ENCODE measurements around the gene MYO15B.
A peak's percentile ranks its signal among the peaks of the same experiment; 100 is the strongest.

MYO15B gene

DNA sequence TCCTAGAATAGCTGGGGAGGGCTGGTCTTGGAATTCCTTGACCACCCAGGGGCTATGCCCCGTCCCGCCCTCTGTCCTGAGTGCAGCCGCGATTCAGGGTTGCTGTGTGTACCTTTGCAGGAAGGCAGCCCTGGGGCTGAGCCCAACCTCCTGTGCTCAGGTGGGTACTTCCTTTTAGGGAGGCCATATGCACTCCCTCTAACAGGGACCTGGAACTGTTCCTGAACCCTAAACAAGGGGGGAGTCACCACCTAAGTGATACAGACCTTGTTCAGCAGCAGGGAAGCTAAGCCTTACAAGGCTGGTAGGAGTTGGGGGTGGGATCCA lies 37.5 kb upstream of the MYO15B start:
- Histone ChIP-seq H3K27me3 (ENCODE audit: control insufficient read depth, insufficient read depth, low read length) (no peaks in the 10 kb centered on the region), H3K4me1 (ENCODE audit: control insufficient read depth, low read depth, low read length) (no peaks in the 10 kb centered on the region), H3K27ac (ENCODE audit: low read length) (no peak overlapping the region), H3K36me3 (ENCODE audit: control insufficient read depth, low read depth, low read length) (no peaks in the 10 kb centered on the region), H3K9me3 (ENCODE audit: control insufficient read depth, low read depth, low read length) (no peaks in the 10 kb centered on the region), H3K4me3 (ENCODE audit: low read length) (peak overlapping the region; percentile 45), H3K9ac (ENCODE audit: low read length) (peak overlapping the region; percentile 26)

DNA sequence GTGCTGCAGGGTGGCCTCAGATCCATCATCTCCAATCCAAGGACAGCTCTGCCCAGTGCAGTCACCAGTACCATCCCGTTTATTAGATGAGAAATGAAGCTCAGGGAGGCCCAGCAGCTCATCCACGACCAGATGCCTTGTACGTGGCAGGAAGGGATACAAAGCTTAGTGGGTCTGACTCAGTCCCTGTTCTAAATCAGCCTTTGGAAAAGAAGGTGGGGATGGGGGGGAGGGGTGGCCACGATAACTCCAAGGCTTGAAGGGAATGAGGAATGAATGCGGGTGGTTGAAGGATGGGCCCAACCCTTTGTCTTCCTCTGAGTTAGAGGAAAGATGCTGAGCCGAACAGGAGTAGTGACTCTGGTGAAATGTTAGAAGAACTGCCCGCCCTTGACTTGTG lies 36.3 kb upstream of the MYO15B start:
- no peaks in the 10 kb centered on the region for H3K9me3 ChIP-seq (ENCODE audit: control insufficient read depth, low read depth, low read length)
- H3K27me3 ChIP-seq (ENCODE audit: control insufficient read depth, insufficient read depth, low read length), result no peaks in the 10 kb centered on the region
- no peak overlapping the region for H3K27ac ChIP-seq (ENCODE audit: low read length)
- no peaks in the 10 kb centered on the region for H3K36me3 ChIP-seq (ENCODE audit: control insufficient read depth, low read depth, low read length)
- H3K4me1 ChIP-seq (ENCODE audit: control insufficient read depth, low read depth, low read length), result no peaks in the 10 kb centered on the region
- no peak overlapping the region for H3K4me3 ChIP-seq (ENCODE audit: low read length)
- H3K9ac ChIP-seq (ENCODE audit: low read length), result no peak overlapping the region

DNA sequence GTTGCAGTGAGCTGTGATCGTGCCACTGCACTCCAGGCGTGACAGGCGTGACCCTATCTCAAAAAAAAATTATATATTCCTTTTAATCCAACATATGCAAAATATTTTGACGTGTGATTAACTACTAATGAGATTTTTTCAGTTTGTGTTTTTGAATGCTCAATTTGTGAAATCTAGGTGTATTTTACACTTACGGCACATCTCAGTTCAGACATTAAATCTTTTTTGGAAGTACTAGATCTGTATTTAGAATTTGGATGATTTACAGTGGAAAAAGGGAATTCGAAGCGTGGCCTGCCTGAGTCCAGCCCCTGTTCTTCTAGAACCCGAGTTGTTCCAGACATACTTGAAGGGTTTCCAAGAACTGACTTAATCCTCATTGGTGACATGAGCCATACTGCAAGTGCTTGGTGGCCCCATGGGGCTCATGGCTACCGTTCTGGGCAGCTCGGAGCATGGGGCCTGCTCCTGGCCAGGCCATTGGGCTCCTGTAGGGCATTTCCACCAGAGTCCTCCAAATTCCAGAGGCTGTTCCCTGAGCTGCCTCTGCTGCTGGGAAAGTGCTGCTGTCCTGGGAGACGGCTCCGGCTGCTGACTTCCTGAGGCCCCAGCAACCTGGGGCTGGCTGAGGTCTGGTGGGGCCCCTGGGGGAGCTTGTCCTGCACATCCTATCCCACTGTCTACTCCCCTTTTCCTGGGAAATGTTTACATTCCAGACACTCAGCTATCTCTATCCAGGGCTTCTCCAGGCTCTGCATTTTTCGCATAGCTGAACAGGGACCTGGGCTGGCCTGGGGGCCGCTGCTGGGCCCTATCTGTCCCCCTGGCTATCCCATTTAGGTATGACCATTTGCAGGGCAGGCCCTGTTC lies 34.9 kb upstream of the MYO15B start:
- no peaks in the 10 kb centered on the region for H3K9me3 ChIP-seq (ENCODE audit: control insufficient read depth, low read depth, low read length)

DNA sequence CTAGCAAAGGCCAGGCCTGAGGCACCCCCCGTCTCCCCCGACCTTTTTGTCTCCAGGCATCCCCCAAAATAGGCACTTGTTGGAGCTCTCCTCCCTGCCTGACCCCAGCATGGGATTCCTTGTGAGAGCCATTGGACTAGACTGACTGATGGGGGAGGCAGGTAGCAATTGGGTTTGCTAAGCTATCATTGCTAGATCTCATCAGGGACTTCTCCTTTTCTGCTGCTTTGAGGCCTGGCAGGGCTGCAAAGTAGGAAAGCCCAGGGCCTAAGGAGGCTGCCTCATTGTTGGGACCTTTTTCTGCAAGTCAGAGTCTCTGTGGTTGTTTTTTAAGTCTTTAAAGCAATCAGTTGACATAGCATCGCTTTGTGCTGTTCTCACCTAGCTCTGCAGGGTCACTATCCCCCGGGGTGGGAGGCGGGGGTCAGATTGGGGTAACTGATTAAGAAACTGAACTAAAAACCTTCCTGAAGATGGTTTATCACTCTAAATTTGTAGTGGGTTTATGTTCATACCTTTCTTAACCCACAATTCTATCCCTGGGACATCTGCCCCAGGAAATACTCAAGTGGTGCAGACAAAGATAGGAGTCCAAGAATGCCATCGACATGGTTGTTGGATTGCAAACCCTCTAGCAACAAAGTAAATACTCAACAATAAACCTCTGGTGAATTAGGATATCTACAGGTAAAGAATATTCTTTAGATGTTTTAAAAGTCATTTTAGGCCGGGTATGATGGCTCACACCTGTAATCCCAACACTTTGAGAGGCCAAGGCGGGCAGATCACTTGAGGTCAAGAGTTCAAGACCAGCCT lies 34.1 kb upstream of the MYO15B start:
- no peaks in the 10 kb centered on the region for H3K36me3 ChIP-seq (ENCODE audit: control insufficient read depth, low read depth, low read length)
- no peak overlapping the region for H3K4me3 ChIP-seq (ENCODE audit: low read length)
- no peaks in the 10 kb centered on the region for H3K27me3 ChIP-seq (ENCODE audit: control insufficient read depth, insufficient read depth, low read length)
- H3K9ac ChIP-seq (ENCODE audit: low read length), result no peak overlapping the region
- no peak overlapping the region for H3K27ac ChIP-seq (ENCODE audit: low read length)
- no peaks in the 10 kb centered on the region for H3K9me3 ChIP-seq (ENCODE audit: control insufficient read depth, low read depth, low read length)
- H3K4me1 ChIP-seq (ENCODE audit: control insufficient read depth, low read depth, low read length), result peaks cover 8% of the 10 kb centered on the region

More for the DNA sequence above, 34.9 kb upstream of the MYO15B start:
- H3K4me3 ChIP-seq (ENCODE audit: low read length), result no peak overlapping the region
- no peaks in the 10 kb centered on the region for H3K36me3 ChIP-seq (ENCODE audit: control insufficient read depth, low read depth, low read length)
- H3K27me3 ChIP-seq (ENCODE audit: control insufficient read depth, insufficient read depth, low read length), result no peaks in the 10 kb centered on the region
- peaks cover 7% of the 10 kb centered on the region for H3K4me1 ChIP-seq (ENCODE audit: control insufficient read depth, low read depth, low read length)
- H3K9ac ChIP-seq (ENCODE audit: low read length), result no peak overlapping the region
- H3K27ac ChIP-seq (ENCODE audit: low read length), result no peak overlapping the region

DNA sequence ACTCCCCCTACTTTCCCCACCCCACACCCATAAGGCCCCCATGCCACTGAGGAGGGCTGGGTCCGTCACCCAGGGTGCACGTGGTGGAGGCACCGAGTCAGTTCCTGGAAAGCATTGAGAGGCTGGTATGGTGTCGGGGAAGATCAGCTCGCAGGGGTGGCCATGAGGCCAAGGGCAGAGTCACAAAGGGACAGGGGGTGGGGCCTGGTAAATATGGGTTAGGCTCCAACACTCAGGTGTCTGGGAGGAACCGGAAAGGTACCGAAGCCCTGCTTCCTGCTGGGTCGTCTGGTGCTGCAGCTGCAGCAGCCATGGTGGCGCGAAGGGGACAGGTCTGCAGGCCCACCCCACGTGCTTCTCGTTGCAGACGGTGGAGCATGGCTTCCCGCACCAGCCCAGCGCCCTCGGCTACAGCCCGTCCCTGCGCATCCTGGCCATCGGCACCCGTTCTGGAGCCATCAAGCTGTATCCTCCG lies 31.9 kb upstream of the MYO15B start:
- Histone ChIP-seq H3K9me3 (ENCODE audit: control insufficient read depth, low read depth, low read length) (no peaks in the 10 kb centered on the region), H3K27ac (ENCODE audit: low read length) (no peak overlapping the region), H3K36me3 (ENCODE audit: control insufficient read depth, low read depth, low read length) (no peaks in the 10 kb centered on the region), H3K27me3 (ENCODE audit: control insufficient read depth, insufficient read depth, low read length) (no peaks in the 10 kb centered on the region), H3K4me1 (ENCODE audit: control insufficient read depth, low read depth, low read length) (peaks cover 8% of the 10 kb centered on the region), H3K4me3 (ENCODE audit: low read length) (no peak overlapping the region), H3K9ac (ENCODE audit: low read length) (no peak overlapping the region)

DNA sequence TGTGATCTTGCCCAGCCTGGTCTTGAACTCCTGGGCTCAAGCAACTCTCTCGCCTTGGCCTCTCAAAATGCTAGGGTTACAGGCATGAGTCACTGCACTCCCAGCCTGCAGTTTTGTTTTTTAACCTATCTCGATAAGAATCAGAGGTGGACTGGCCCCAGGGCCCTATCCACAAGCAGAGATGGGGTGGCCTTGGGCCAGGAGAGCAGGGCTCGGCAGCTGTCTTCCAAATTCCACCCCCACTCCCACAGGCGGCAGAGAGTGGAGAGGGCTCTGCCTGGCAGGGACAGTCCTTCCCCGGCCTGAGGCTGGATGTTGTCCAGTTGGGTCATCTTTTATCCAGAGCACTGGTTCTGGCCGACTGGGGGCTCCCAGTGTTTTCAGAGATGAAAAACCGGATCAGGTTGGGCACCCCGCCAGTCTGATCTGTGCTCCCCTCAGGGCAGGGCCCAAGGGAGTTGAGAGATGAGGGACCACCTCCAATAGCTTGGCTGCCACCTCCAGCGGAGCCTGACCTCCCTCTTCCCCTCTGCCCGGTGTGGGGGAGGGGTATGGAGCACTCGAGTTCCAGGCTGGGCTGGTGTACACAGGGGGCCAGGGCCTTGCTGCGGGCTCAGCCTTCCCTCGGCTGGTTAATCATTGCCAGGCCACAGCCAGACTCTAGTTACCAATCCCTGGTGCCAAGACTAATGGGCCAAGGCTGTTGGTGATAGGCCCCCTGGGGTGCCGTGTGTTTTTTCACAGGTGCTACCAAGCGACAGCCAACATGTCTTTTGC lies 30.3 kb upstream of the MYO15B start:
- Histone ChIP-seq H3K27ac (ENCODE audit: low read length) (no peak overlapping the region), H3K9ac (ENCODE audit: low read length) (no peak overlapping the region), H3K4me1 (ENCODE audit: control insufficient read depth, low read depth, low read length) (peaks cover 8% of the 10 kb centered on the region), H3K36me3 (ENCODE audit: control insufficient read depth, low read depth, low read length) (no peaks in the 10 kb centered on the region), H3K4me3 (ENCODE audit: low read length) (no peak overlapping the region), H3K27me3 (ENCODE audit: control insufficient read depth, insufficient read depth, low read length) (no peaks in the 10 kb centered on the region), H3K9me3 (ENCODE audit: control insufficient read depth, low read depth, low read length) (no peaks in the 10 kb centered on the region)

DNA sequence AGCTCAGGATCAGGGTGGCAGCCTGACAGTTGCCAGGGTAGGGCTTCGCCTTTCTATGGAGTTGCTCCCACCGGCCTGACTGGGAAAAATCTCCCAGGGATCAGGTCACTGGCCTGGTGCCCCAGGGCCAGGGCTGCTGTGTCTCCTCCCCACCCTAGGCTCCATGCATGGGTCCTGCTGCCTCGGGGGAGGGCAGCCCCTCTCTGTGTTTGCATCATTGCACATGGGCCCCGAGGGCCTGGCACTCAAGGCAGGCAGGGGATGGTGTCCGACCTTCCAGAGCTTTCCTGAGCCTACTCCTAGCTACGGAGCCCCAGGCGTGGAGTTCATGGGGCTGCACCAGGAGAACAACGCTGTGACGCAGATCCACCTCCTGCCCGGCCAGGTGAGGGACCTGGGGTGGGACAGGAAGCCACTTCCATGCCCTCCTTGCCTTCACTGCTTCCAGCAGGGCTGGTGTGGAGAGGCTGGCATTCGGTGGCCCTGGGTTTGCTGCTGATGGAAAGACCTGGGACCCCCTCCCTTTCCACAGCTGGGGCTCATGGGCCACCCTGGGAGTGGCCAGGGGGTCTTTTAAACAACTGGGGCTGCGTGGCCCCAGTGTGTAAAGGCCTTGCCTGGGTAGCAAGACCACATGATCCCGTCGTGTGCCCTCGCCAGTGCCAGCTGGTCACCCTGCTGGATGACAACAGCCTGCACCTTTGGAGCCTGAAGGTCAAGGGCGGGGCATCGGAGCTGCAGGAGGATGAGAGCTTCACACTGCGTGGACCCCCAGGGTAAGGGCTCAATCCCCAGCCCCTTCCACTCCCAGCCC lies 29.5 kb upstream of the MYO15B start:
- Histone ChIP-seq H3K9ac (ENCODE audit: low read length) (no peak overlapping the region), H3K36me3 (ENCODE audit: control insufficient read depth, low read depth, low read length) (no peaks in the 10 kb centered on the region), H3K4me3 (ENCODE audit: low read length) (no peak overlapping the region), H3K4me1 (ENCODE audit: control insufficient read depth, low read depth, low read length) (peaks cover 8% of the 10 kb centered on the region), H3K27me3 (ENCODE audit: control insufficient read depth, insufficient read depth, low read length) (no peaks in the 10 kb centered on the region), H3K27ac (ENCODE audit: low read length) (no peak overlapping the region), H3K9me3 (ENCODE audit: control insufficient read depth, low read depth, low read length) (no peaks in the 10 kb centered on the region)

DNA sequence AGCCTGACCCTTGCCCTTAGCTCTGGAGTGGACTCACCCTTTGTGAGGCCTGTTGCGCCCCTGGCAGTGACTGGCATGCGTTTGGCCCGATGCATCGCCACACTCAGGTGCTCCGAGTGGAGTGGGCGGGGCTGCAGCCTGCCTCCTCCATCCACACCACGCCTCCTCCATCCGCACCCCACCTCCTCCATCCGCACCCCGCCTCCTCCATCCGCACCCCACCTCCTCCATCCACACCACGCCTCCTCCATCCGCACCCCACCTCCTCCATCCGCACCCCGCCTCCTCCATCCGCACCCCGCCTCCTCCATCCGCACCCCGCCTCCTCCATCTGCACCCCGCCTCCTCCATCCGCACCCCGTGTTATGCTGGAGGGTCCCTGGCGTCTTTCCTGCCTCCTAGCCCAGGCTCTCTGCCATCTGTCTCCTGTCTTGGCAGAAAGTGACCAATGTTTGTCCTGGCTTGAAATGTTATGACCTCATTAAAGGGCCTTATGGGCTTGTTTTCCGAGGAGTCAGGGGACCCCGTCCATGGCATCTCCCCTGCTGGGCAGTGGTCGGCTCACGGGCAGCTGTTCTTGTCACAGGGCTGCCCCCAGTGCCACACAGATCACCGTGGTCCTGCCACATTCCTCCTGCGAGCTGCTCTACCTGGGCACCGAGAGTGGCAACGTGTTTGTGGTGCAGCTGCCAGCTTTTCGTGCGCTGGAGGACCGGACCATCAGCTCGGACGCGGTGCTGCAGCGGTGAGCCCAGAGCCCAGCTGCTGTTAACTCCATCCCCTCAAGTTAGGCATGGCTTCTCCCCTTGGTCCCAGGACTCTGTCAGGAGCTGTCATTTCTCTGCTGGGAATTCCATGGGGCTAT lies 28.7 kb upstream of the MYO15B start:
- Histone ChIP-seq H3K36me3 (ENCODE audit: control insufficient read depth, low read depth, low read length) (peaks cover 6% of the 10 kb centered on the region), H3K9me3 (ENCODE audit: control insufficient read depth, low read depth, low read length) (no peaks in the 10 kb centered on the region), H3K9ac (ENCODE audit: low read length) (no peak overlapping the region), H3K4me1 (ENCODE audit: control insufficient read depth, low read depth, low read length) (peaks cover 8% of the 10 kb centered on the region), H3K27me3 (ENCODE audit: control insufficient read depth, insufficient read depth, low read length) (no peaks in the 10 kb centered on the region), H3K27ac (ENCODE audit: low read length) (no peak overlapping the region), H3K4me3 (ENCODE audit: low read length) (no peak overlapping the region)

DNA sequence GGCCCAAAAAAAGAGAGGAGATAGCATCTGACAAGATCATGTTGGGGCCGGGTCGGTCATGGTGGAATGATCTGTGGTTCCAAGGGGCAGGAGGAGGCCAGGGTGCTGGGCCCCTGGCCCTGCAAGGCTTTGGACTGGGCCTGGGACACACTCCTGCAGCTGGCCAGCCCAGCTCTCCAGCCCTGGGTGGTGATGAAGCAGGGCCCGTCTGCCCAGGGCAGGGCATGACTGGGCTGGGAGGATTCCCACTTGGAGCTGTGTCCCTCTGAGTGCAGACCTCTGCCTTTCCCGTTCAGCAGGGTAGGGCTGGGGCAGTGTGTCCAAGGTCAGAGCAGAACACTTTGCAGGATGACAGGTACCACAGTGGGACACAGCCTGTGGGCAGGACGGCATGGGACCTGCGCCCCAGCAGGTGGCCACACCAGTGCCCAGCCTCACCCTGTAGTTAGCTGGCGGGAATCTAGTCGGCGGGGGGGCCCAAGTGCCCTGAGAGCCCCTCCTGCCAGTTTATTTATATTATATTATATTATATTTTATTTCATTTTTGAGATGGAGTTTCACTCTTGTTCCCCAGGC lies 27.6 kb upstream of the MYO15B start:
- Histone ChIP-seq H3K27ac (ENCODE audit: low read length) (no peak overlapping the region), H3K36me3 (ENCODE audit: control insufficient read depth, low read depth, low read length) (peaks cover 11% of the 10 kb centered on the region), H3K4me1 (ENCODE audit: control insufficient read depth, low read depth, low read length) (peaks cover 8% of the 10 kb centered on the region), H3K27me3 (ENCODE audit: control insufficient read depth, insufficient read depth, low read length) (no peaks in the 10 kb centered on the region), H3K9me3 (ENCODE audit: control insufficient read depth, low read depth, low read length) (no peaks in the 10 kb centered on the region), H3K9ac (ENCODE audit: low read length) (no peak overlapping the region), H3K4me3 (ENCODE audit: low read length) (no peak overlapping the region)
